ENCODE results near the gene TESK1.

Gene TESK1

GRCh38 chr9:35560625-35561337 is 44.3 kb upstream of the TESK1 start:
- TF ChIP-seq CTCF (conservative IDR thresholded peaks at IDR 0.05), result no peak
- no peak overlapping the region for H3K27ac ChIP-seq

GRCh38 chr9:35561468-35562261 is 43.4 kb upstream of the TESK1 start:
- TF ChIP-seq CTCF (conservative IDR thresholded peaks at IDR 0.05), result no peak

DNA sequence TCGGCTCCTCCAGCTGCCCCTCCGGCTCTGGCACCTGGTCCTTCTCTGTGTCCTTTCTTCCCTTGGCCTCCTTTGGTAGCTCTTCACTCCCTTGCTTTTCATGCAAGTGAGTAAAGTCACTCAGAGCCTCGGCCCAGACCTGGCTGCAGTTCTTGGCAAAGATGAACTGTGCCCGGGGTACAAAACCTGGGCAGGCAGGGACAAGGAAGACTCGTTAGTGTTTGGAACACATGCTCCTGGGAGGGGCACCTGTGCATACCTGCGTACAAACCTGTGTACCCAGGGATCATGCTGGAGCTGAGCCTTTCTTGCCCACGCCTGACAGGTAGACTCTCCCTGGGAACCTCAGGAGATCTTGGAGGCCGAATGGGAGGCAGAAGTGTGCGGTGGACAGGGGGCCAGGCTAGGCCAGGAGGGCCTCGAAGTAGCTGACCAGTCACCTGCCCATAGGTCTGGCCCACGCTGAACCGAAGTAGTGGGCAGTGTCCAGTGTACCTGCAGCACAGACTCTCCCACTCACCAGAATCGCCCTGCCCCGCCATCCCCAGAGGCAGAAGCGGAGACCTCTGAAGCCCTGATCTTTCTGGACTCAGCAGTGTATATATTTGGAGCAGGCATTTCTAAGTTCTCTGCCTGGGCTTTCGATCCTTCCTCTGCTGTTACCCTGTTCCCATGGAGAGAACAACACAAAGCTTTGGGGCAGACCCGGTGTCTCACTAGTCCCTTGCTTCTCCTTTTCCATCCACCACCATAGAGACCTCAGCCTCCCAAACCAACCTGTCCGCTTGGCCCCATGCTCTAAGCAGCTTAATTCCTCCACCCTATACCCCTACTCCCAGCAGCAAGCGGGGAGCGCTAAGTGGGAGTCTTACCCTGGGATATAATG is 41.9 kb upstream of the TESK1 start:
- no peak overlapping the region; the same call in 1 of the 2 replicates for H3K27ac ChIP-seq
- TF ChIP-seq CTCF (conservative IDR thresholded peaks at IDR 0.05), result no peak

More at GRCh38 chr9:35561468-35562261, 43.4 kb upstream of the TESK1 start:
- H3K27ac ChIP-seq, result no peak overlapping the region

DNA sequence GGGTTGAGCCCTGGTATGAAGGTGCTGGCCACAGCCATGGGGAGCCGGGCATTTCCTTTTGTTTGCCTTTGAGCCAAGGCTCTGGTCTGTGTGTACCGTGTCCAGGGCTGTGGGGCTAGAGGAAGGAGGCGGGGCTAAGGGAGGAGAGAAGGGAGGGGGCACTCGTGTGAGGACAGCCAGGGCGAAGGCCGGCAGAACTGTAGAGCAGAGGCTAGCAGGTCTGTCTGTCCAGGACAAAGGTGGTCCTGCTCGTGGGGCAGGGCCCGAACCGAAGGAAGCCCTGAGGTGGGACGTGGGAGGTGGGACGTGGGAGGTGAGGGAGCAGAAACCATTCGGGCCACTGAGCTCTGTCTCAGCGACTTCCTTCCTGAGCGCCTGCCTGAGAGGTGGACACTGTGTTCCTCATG is 41.3 kb upstream of the TESK1 start:
- TF ChIP-seq CTCF (conservative IDR thresholded peaks at IDR 0.05), result no peak
- no peak overlapping the region; the same call in 1 of the 2 replicates for H3K27ac ChIP-seq

DNA sequence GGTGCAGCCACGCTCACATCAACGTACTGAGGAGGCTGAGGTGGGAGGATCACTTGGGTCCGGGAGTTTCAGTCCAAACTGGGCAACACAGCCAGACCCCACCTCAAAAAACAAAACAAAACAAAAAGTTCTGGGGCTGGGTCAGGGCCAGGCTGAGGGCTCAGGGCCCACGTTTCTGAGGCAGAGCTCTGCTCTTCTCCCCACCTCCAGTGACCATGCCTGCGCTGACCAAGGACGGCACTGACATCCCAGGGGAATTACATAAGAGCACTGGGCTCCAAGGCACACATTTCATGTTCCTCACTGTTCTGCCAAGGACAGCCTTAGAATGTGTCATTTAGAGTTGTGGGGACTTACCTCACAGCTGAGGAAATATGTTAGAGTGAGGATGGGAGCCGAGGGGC is 40.4 kb upstream of the TESK1 start:
- H3K27ac ChIP-seq, result no peak overlapping the region
- TF ChIP-seq CTCF (conservative IDR thresholded peaks at IDR 0.05), result no peak

DNA sequence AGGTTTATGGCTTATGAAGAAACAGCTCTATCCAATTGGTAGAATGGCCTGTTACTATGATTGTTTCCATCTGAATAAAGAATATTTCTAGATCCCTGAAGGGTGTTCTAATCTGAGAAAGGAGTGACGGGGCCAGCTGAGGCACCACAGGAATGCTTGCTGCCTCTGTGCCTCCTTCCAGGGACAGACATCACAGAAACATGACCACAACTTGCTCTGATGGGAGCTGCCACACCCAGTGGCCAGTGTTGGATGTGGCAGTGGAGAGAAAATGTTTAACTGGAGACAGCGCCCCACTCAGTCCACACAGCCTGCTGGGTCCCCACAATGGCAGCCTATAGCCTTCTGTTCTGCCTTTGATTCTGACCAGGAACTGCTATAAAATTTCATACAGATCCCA is 38.6 kb upstream of the TESK1 start:
- no peak for TF ChIP-seq CTCF (conservative IDR thresholded peaks at IDR 0.05)

GRCh38 chr9:35568196-35568595 is 36.9 kb upstream of the TESK1 start:
- no peak for TF ChIP-seq CTCF (conservative IDR thresholded peaks at IDR 0.05)
- H3K27ac ChIP-seq, result no peak overlapping the region

More for the DNA sequence above, 38.6 kb upstream of the TESK1 start:
- no peak overlapping the region for H3K27ac ChIP-seq
